Measurements from ENCODE around the gene DRD1. TPM values are rescaled to one million over a fixed set of nuclear protein-coding genes. Genes with fewer than 3 reads are reported as not detected.

The DRD1 gene
- not detected for polyA plus RNA-seq (ENCODE audit: insufficient read length)

- no peak for DNase-seq
Observed at GRCh38 chr5:175444060-175444904, at the start of gene DRD1. DRD1 (minus strand) TSS chr5:175444182; CDS start chr5:175443099, 1,083 bp downstream.

DNA sequence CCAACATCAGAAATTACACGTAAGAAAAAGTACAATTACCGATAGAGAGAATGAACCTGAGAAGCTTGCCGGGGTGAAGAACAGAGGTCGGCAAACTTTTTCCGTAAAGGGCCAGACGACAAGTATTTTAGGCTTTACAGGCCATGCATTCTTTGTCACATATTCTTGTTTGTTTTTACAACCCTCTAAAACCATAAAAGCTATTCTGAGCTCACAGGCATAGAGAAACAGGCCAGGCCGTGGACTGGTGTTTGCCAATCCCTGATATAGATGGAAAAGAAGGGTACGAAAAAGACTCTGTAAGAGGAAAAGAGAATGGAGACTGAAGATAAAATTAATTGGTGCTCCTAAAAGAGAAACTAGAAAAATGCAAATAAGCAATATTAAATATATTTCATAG is 49.7 kb upstream of the DRD1 start:
- no peak for DNase-seq

GRCh38 chr5:175493260-175493659 is 49.3 kb upstream of the DRD1 start:
- no peak for DNase-seq

DNA sequence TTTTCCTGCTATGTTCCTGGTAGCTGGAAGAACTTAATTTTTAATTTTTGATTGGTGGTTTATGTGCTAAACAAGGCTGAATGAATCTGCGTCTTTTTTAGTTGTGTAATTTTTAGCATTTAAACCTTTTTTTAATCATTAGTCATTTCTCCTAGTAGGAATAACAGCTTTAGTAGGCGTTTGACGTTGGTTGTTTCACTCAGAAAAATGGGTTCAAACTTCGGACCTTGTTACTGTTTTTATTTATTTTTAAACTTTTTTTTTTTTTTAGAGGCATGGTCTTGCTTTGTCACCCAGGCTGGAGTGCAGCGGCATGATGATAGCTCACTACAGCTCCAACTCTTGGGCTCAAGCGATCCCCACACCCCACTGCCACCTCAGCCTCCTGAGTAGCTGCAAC is 47.2 kb upstream of the DRD1 start:
- no peak for DNase-seq

DNA sequence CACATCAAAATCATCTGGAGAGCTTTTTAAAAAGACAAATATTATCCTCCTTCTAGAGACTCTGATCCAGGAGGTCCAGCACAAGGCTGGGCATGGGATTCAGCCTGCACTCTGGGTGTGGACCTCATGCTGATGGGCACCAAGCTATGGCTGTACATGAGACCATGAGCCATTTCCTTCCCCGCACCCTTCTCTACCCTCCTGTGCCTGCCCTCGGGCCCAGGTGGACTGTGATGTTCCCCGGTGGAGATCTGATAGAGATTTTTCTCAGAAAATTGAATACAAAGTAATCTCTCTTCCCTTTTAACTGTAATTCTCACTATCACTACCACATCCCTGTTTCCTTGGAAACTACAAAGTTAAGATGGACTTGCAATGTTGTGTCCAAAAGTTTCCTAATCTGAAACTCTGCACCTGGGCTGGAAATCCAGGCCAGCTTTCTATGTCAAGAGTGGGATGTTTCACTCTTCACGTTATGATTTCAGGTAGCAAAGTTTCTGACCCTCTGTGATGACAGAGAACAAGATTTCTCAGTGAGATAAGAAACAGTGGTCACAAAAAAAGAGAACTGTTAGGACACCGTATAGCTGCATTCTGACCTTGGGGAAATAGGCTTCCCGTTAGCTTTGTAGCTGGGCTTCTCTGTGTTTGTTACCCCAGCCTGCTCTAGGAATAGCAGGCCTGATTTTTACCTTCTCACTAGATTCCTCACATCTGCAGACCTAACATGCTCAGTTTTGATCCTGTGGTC is 45.9 kb upstream of the DRD1 start:
- no peak for DNase-seq

DNA sequence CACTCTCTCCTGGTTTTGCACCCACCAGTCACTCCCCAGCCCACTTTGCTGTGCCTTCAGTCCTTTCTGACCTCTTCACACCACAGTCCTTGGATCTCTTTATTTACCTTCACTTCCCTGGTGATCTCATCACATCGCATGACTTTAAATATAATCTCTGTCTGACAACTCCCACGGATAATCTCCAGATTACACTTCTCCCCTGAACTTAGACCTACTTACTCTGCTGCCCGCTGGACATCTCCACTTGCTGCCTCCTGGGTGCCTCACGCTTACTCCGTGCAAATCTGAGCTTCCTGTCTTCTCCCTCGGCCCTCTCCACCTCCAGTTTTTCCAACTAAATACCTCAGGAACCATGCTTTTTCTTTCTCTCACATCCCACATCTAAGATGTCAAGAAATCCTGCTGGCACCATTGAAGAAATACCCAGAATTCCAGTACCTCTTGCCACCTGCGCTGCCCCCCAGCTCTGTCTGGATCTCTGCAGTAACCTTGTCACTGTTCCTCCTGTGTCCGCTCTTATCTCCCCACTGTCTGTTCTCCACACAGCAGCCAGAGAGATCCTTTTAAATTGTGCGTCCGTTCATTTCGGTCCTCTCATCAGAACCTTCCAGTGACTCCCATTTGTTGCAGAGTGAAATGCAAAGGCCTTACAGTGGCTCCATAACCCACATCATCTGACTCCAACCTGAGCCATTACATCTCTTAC is 43.7 kb upstream of the DRD1 start:
- DNase-seq, result no peak

DNA sequence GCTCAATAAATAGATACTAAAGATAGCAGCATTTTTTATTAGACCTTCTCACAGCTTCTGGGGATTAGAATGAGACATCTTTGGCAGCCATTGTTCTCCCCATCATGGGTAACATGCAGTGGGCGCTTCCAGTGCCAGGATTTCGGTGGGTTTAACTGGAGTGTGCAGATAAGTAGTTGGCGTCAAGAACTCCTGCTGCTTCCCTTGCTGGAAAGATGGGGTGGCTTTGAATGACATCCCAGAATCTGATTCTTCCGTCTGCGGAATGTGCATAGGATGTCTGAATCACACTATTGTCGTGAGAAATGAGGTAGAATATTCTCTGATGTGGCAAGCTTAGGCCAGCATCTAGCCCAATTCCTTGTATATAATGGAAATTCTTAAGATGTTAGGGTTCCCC is 41.6 kb upstream of the DRD1 start:
- no peak for DNase-seq

GRCh38 chr5:175484829-175485228 is 40.8 kb upstream of the DRD1 start:
- no peak for DNase-seq

- no peak for DNase-seq
Observed at GRCh38 chr5:175484322-175484721, 40.3 kb upstream of the DRD1 start.

GRCh38 chr5:175483337-175483736 is 39.4 kb upstream of the DRD1 start:
- no peak for DNase-seq

DNA sequence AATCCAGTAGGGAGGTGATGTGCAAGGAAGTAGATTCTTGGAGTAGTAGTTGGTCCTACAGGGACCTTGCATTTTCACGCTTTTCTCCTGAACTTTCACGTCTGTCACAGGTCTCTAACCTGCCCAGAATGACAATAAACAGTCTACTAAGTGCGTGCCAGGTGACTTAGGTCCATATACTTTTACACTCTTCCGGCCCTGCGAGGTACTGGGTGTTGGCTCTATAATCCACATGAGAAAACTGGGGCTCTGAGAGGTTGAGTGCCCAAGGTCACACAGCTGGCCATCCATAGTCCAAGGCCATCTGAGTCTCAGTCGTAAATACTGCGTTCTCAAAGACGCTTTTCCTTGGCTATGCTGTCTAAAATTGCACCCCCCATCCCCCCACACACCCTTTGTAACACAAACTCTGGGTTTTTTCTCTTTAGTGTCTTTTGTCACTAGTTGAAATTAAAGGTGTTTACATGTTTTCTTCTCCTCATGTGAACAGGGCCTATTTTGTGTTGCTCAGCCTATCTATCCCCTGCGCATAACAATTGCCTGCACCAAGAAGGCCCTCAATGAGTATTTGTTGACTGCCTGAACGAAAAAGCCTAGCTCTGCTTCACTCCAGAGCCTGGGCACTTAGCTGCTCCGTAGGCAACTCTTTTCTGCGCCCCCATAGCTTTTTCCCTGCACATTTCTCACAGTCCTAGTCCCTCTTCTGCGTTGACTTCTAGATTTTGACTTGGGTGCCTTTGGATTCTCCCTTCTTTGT is 35.3 kb upstream of the DRD1 start:
- DNase-seq, result no peak

DNA sequence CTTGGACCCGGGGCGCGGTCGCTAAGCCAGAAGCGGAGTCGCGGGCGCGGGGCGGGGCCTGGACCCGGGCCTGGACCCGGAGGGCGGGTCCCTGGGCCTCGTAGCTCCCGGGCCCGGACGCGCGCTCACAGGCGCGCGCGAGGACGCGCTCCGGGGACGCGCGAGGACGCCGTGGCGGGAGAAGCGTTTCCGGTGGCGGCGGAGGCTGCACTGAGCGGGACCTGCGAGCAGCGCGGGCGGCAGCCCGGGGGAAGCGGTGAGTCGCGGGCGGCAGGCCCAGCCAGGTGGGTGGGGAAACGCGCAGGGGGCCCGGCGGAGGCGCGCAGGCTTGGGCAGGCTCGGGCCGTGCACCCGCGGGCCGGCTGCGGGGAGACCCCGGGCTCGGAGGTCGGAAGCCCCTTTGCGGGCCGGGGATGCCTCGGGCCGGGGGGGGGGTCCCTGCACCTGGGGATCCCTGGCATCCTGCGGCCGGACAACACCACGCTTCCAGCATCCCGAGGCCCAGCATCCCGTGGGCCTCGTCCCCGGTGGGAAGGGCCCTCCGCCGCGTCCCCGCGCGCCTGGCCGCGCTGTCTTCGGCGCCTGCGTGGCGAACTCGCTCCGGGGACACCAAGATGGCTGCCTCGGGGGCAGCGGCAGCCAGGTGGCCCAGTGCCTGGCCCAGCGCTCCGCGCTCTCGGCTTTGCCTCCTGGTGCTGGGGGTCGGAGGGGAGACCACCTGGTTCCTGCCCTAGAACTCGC is 34.6 kb upstream of the DRD1 start, which contains the start of gene SFXN1:
TSS of gene SFXN1 (plus strand) at position 177 of the 741 bp plus-strand sequence. CDS start 13,544 bp downstream, outside the sequence.
- DNase-seq, result peak; percentile 91

DNA sequence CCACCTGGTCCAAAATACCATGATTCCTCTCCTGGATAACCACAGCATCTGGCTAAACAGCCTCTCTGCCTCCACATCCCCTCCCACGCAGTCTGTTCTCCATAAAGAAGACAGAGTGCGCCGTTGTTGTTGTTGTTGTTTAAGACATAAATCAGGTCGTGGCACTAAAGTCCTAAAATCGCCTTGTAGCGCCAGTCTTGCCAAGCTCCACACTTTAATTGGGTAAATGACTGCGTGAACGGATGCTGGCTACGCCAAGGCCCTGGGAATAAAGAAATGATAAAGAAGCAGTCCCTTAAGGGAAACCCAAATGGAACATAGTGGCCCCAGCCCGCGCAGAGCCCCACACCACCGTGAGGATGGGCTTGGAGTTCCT is 34.0 kb upstream of the DRD1 start:
- DNase-seq, result no peak

DNA sequence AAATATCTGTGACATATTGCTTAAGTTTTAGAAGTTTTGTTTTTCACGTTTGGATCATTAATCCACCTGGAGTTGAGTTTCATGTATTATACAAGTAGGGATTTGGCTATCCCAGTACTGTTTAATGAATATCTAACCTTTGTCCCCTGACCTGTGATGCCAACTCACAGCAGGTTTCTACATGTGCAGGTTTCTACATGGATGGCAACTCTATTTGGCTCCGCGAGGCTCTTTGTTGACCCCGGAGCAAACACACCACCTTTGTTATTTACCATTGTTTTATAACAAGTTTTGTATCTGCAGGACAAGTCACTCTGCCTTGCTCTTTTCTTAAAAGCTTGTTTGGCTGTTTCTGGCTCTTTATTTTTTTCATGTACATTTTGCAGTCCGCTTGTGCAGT is 33.5 kb upstream of the DRD1 start:
- DNase-seq, result no peak

DNA sequence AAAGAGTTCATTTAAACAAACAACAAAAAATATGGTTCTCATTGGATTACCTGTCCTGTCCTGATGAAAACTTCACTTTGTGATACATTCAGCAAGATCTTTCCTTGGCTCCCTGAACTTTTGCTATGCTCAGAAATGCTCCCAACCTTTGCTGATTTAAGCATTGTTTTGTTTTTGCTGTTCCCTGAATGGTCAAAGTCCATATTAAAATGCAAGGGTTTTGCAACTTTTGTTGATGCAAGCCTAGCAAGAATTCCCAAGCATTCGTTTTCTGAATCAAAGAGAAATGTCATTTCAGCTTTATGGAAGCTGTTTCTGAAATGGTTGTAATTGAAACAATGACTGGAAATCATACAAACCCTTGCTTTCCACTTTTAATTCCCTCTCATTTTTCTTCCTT is 31.3 kb upstream of the DRD1 start:
- DNase-seq, result no peak

- no peak for DNase-seq
Observed at GRCh38 chr5:175472378-175472777, 28.4 kb upstream of the DRD1 start.

DNA sequence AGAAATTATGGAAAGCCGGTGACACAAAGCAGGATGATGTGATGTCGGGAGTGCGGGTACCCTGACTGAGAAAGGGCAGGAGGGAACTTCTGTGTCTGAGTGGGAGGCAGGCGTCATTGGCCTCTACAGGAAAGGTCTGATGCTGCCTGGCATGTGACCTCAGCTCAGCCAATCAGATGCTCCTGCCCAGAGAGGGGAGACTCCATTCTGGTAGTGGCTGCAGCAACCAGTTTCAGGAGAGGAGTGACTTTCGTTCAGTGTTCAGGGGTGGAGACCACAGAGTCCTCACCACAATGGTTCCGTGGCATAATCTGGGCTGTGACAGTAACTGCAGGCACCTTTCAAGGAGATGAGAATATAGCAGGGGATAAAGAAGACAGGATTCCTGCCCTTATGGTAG is 27.6 kb upstream of the DRD1 start:
- no peak for DNase-seq

GRCh38 chr5:175471196-175471595 is 27.2 kb upstream of the DRD1 start:
- DNase-seq, result no peak

GRCh38 chr5:175470781-175471180 is 26.8 kb upstream of the DRD1 start:
- DNase-seq, result no peak

GRCh38 chr5:175469916-175470315 is 25.9 kb upstream of the DRD1 start:
- DNase-seq, result no peak

GRCh38 chr5:175468892-175469291 is 24.9 kb upstream of the DRD1 start:
- no peak for DNase-seq
